Measurements from ENCODE around the gene ATG9A. TPM values are rescaled to one million over a fixed set of nuclear protein-coding genes. Genes with fewer than 3 reads are reported as not detected.

Gene ATG9A
- total and polyA plus RNA-seq, 9 of the 15 experiments (the other 6 are each of a cell fraction or from before 2014, with no cell fraction given): 0.25 to 65.6 (median 23.4) TPM

DNA sequence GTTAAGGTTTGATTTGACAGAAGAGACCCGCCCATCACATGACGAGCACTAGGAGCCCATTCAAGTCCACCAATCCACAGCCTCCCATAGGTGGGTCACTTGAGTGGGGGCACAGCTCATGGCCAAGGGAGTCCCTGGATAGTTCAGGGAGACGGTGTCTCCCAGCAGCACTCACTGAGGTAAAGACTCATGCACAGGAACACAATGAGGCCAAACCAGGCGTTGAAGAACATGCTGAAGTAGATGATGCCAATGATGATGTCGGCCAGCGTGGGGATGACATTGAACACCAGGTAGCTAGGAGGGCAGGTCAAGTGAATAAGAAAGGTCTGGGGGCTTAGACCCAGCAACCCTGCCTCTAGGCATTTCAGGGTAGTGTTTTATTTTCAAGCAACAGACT is 14.7 kb downstream of the ATG9A start:
- no peaks in the 10 kb centered on the region for H3K27me3 ChIP-seq (ENCODE audit: control insufficient read depth in 2 of 2, insufficient read depth in 2 of 2, low read length in 2 of 2)
- BruUV-seq (replicated peaks): no TSS peak
- peaks cover 13 to 35% of the 10 kb centered on the region in 2 experiments; a peak in 4 of 5 replicates for H3K4me1 ChIP-seq (replicated peaks in 1 of 2; ENCODE audit: control insufficient read depth in 2 of 2, insufficient read depth in 2 of 2, low read length in 2 of 2)
- H3K36me3 ChIP-seq (ENCODE audit: control insufficient read depth, insufficient read depth, low read length): peaks cover 70% of the 10 kb centered on the region
- no peak overlapping the region for H3K4me2 ChIP-seq (ENCODE audit: insufficient read depth, low read length)
- H4K20me1 ChIP-seq (replicated peaks; ENCODE audit: control insufficient read depth, insufficient read depth, low read length): 0 out of 2 replicates have a peak, but pooled peaks cover 2% of the 10 kb centered on the region
- no peak for DNase-seq (ENCODE audit: extremely low read depth in 1 of 4, low spot score in 3 of 4)
- TF ChIP-seq SMARCA5 (IDR thresholded peaks at IDR 0.05): no peak
- ChIA-PET POLR2A (interaction anchor here (0.6 to 1.2 kb wide), 3 partner anchors 9 to 60 kb away, joined by 3 read pairs; no protein-coding TSS in a partner anchor), CTCF (ENCODE audit: low intra/inter-chr PET ratio) (no interaction called here)
- 94% methylated on average over 6 of the region's 6 CpGs for WGBS (ENCODE audit: insufficient coverage, low coverage, missing lambda C conversion rate)
- ATAC-seq: no peak
- H3K4me3 ChIP-seq: no peak overlapping the region
- H2AFZ ChIP-seq (ENCODE audit: low read depth, low read length): no peak overlapping the region
- no peak overlapping the region for H3K9ac ChIP-seq (ENCODE audit: insufficient read depth in 1 of 2, low read depth in 2 of 2, low read length in 2 of 2)
- in situ Hi-C loops (cut with MboI): no loop called here
- no peaks in the 10 kb centered on the region for H3K9me1 ChIP-seq (ENCODE audit: control insufficient read depth, insufficient read depth, low read length)
- no peaks in the 10 kb centered on the region for H3K9me3 ChIP-seq (replicated peaks; ENCODE audit: control insufficient read depth, insufficient read depth, low read depth, low read length)
- intact Hi-C loops (cut with micrococcal nuclease): no loop called here
- no peak overlapping the region for H3K27ac ChIP-seq (ENCODE audit: extremely low read depth, low read depth, low read length)
- peaks cover 27% of the 10 kb centered on the region for H3K79me2 ChIP-seq (ENCODE audit: control insufficient read depth, insufficient read depth, low read length)
- FAIRE-seq: no peak

DNA sequence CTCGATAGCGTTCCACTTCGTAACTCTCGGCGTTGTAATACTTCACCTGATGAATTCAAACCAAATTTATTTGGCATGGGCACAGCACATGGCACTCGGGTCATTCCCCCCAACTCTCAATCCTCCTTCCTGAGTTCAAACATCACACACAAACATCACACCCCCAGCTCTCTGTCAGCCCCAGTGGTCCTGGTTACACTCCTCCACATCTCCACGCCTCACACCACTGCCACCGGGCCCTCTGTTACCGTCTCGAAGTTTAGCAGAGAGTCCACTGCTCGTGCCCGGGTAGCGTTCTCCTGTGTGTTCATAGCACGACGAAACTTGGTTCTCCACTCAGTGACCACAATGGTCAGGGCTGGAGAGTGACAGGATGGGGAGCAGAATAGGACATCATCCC is 15.3 kb downstream of the ATG9A start:
- no TSS peak for BruUV-seq (replicated peaks)
- no peak for ATAC-seq
- Histone ChIP-seq H4K20me1 (replicated peaks; ENCODE audit: control insufficient read depth, insufficient read depth, low read length) (0 out of 2 replicates have a peak, but pooled peaks cover 2% of the 10 kb centered on the region), H3K9me3 (replicated peaks; ENCODE audit: control insufficient read depth, insufficient read depth, low read depth, low read length) (no peaks in the 10 kb centered on the region), H3K36me3 (ENCODE audit: control insufficient read depth, insufficient read depth, low read length) (peaks cover 70% of the 10 kb centered on the region), H3K9me1 (ENCODE audit: control insufficient read depth, insufficient read depth, low read length) (no peaks in the 10 kb centered on the region), H3K27me3 (ENCODE audit: control insufficient read depth in 2 of 2, insufficient read depth in 2 of 2, low read length in 2 of 2) (no peaks in the 10 kb centered on the region), H3K27ac (ENCODE audit: extremely low read depth, low read depth, low read length) (no peak overlapping the region), H3K9ac (ENCODE audit: insufficient read depth in 1 of 2, low read depth in 2 of 2, low read length in 2 of 2) (no peak overlapping the region), H3K79me2 (ENCODE audit: control insufficient read depth, insufficient read depth, low read length) (peaks cover 27% of the 10 kb centered on the region), H3K4me1 (replicated peaks in 1 of 2; ENCODE audit: control insufficient read depth in 2 of 2, insufficient read depth in 2 of 2, low read length in 2 of 2) (peaks cover 10 to 31% of the 10 kb centered on the region in 2 experiments; a peak in 4 of 5 replicates), H3K4me2 (ENCODE audit: insufficient read depth, low read length) (no peak overlapping the region), H2AFZ (ENCODE audit: low read depth, low read length) (no peak overlapping the region), H3K4me3 (no peak overlapping the region)
- no peak for DNase-seq (ENCODE audit: extremely low read depth in 1 of 4, low spot score in 3 of 4)
- POLR2A ChIA-PET: interaction anchor here (0.7 kb wide), 1 partner anchor 24 kb away, joined by 3 read pairs; no protein-coding TSS in a partner anchor
- FAIRE-seq: no peak
- in situ Hi-C loops (cut with MboI): no loop called here
- WGBS (ENCODE audit: insufficient coverage, low coverage, missing lambda C conversion rate): 98% methylated on average over 13 of the region's 15 CpGs
- intact Hi-C loops (cut with micrococcal nuclease): no loop called here
- CTCF ChIA-PET (ENCODE audit: low intra/inter-chr PET ratio): no interaction called here
- TF ChIP-seq BRF1 (IDR thresholded peaks at IDR 0.05; ENCODE audit: borderline replicate concordance, extremely low read depth, insufficient read length) (no peak), ZNF644 (tag; IDR thresholded peaks at IDR 0.05; ENCODE audit: low read depth) (no peak), RUNX1 (IDR thresholded peaks at IDR 0.05; ENCODE audit: low read depth) (no peak)
- TF ChIP-seq, protein P1, sequence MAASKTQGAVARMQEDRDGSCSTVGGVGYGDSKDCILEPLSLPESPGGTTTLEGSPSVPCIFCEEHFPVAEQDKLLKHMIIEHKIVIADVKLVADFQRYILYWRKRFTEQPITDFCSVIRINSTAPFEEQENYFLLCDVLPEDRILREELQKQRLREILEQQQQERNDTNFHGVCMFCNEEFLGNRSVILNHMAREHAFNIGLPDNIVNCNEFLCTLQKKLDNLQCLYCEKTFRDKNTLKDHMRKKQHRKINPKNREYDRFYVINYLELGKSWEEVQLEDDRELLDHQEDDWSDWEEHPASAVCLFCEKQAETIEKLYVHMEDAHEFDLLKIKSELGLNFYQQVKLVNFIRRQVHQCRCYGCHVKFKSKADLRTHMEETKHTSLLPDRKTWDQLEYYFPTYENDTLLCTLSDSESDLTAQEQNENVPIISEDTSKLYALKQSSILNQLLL (CRISPR knock-in tag; IDR thresholded peaks at IDR 0.05; ENCODE audit: borderline replicate concordance): no peak
- TF ChIP-seq, protein P2, sequence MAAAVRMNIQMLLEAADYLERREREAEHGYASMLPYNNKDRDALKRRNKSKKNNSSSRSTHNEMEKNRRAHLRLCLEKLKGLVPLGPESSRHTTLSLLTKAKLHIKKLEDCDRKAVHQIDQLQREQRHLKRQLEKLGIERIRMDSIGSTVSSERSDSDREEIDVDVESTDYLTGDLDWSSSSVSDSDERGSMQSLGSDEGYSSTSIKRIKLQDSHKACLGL (CRISPR knock-in tag; IDR thresholded peaks at IDR 0.05; ENCODE audit: borderline replicate concordance, poor library complexity, severe bottlenecking): no peak
- TF ChIP-seq, protein P3, sequence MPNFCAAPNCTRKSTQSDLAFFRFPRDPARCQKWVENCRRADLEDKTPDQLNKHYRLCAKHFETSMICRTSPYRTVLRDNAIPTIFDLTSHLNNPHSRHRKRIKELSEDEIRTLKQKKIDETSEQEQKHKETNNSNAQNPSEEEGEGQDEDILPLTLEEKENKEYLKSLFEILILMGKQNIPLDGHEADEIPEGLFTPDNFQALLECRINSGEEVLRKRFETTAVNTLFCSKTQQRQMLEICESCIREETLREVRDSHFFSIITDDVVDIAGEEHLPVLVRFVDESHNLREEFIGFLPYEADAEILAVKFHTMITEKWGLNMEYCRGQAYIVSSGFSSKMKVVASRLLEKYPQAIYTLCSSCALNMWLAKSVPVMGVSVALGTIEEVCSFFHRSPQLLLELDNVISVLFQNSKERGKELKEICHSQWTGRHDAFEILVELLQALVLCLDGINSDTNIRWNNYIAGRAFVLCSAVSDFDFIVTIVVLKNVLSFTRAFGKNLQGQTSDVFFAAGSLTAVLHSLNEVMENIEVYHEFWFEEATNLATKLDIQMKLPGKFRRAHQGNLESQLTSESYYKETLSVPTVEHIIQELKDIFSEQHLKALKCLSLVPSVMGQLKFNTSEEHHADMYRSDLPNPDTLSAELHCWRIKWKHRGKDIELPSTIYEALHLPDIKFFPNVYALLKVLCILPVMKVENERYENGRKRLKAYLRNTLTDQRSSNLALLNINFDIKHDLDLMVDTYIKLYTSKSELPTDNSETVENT (CRISPR knock-in tag; IDR thresholded peaks at IDR 0.05): no peak
- TF ChIP-seq, protein P4, sequence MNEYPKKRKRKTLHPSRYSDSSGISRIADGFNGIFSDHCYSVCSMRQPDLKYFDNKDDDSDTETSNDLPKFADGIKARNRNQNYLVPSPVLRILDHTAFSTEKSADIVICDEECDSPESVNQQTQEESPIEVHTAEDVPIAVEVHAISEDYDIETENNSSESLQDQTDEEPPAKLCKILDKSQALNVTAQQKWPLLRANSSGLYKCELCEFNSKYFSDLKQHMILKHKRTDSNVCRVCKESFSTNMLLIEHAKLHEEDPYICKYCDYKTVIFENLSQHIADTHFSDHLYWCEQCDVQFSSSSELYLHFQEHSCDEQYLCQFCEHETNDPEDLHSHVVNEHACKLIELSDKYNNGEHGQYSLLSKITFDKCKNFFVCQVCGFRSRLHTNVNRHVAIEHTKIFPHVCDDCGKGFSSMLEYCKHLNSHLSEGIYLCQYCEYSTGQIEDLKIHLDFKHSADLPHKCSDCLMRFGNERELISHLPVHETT (CRISPR knock-in tag; conservative IDR thresholded peaks at IDR 0.05 in 1 of 2, IDR thresholded peaks at IDR 0.05 in 1 of 2): no peak
